ENCODE data around the gene CACNA1E. TPM values are rescaled to one million over a fixed set of nuclear protein-coding genes. Genes with fewer than 3 reads are reported as not detected.

Gene CACNA1E
- total and polyA plus RNA-seq, 2 of the 4 experiments (the other 2 are of a cell fraction) = not detected

- no peak overlapping the region for H2AK5ac ChIP-seq (ENCODE audit: low read depth, low read length)
- no peak overlapping the region for H3K27ac ChIP-seq (ENCODE audit: insufficient read depth, low read length)
- no peak overlapping the region for H3K14ac ChIP-seq (replicated peaks; ENCODE audit: low read depth, low read length)
- H2AK9ac ChIP-seq (replicated peaks; ENCODE audit: low read depth, low read length, poor library complexity) = no peak overlapping the region
- DNase-seq (no peak), ATAC-seq (ENCODE audit: low read depth) (no peak)
- H2BK20ac ChIP-seq (ENCODE audit: low read depth, low read length) = no peak overlapping the region
- H3K4me1 ChIP-seq (ENCODE audit: control insufficient read depth, insufficient read depth, low read length) = no peaks in the 10 kb centered on the region
- H4K91ac ChIP-seq (ENCODE audit: insufficient read depth, low read depth, low read length) = no peak overlapping the region
- no peak overlapping the region for H4K5ac ChIP-seq (ENCODE audit: low read depth, low read length)
- H3K9me3 ChIP-seq (ENCODE audit: control insufficient read depth, insufficient read depth, low read length) = peaks cover 5% of the 10 kb centered on the region
- H3K27me3 ChIP-seq (ENCODE audit: control insufficient read depth, insufficient read depth, low read length) = no peaks in the 10 kb centered on the region
- H3K18ac ChIP-seq (ENCODE audit: low read depth, low read length) = no peak overlapping the region
- no peak overlapping the region for H3K4ac ChIP-seq (ENCODE audit: low read depth, low read length)
- H3K4me2 ChIP-seq (ENCODE audit: low read depth, low read length) = no peak overlapping the region
- in situ Hi-C loops (cut with MboI; ENCODE audit: low sequenced_read_pairs) (no loop called here), intact Hi-C loops (cut with micrococcal nuclease) (no loop called here), dilution Hi-C loops (cut with HindIII; ENCODE audit: low sequenced_read_pairs, unreplicated experiment) (no loop called here)
- no TSS peak for BruUV-seq (replicated peaks)
- no peaks in the 10 kb centered on the region for H3K36me3 ChIP-seq (ENCODE audit: control insufficient read depth, insufficient read depth, low read length)
- no peak overlapping the region for H2BK120ac ChIP-seq (ENCODE audit: low read depth, low read length)
- no peak overlapping the region for H2BK15ac ChIP-seq (ENCODE audit: low read depth, low read length)
- TF ChIP-seq ELK1 (IDR thresholded peaks at IDR 0.05; ENCODE audit: borderline replicate concordance, low read depth, low read length) (no peak), USF2 (IDR thresholded peaks at IDR 0.05; ENCODE audit: low read depth, low read length) (no peak), POLR2A (IDR thresholded peaks at IDR 0.05; ENCODE audit: low read depth, low read length) (no peak)
- TF ChIP-seq, protein P1, sequence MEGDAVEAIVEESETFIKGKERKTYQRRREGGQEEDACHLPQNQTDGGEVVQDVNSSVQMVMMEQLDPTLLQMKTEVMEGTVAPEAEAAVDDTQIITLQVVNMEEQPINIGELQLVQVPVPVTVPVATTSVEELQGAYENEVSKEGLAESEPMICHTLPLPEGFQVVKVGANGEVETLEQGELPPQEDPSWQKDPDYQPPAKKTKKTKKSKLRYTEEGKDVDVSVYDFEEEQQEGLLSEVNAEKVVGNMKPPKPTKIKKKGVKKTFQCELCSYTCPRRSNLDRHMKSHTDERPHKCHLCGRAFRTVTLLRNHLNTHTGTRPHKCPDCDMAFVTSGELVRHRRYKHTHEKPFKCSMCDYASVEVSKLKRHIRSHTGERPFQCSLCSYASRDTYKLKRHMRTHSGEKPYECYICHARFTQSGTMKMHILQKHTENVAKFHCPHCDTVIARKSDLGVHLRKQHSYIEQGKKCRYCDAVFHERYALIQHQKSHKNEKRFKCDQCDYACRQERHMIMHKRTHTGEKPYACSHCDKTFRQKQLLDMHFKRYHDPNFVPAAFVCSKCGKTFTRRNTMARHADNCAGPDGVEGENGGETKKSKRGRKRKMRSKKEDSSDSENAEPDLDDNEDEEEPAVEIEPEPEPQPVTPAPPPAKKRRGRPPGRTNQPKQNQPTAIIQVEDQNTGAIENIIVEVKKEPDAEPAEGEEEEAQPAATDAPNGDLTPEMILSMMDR (conservative IDR thresholded peaks at IDR 0.05; ENCODE audit: low read depth, low read length) = no peak
- H4K8ac ChIP-seq (ENCODE audit: low read depth in 2 of 2, low read length in 2 of 2) = no peak overlapping the region
- ChIA-PET CTCF (no interaction called here), POLR2A (ENCODE audit: unreplicated experiment) (no interaction called here)
- no peaks in the 10 kb centered on the region for H3K79me1 ChIP-seq (ENCODE audit: low read depth in 1 of 2, low read length in 2 of 2)
- no peak overlapping the region for H3K56ac ChIP-seq (ENCODE audit: extremely low read depth, insufficient read depth, low read length)
- H2AFZ ChIP-seq (replicated peaks; ENCODE audit: low read length, poor library complexity) = no peak overlapping the region
- H3K9me1 ChIP-seq (ENCODE audit: insufficient read depth, low read length) = no peaks in the 10 kb centered on the region
- no peak overlapping the region for H3K4me3 ChIP-seq (ENCODE audit: insufficient read depth, low read depth, low read length)
- H3K23ac ChIP-seq (ENCODE audit: low read depth, low read length) = no peak overlapping the region
- no peaks in the 10 kb centered on the region for H4K20me1 ChIP-seq (ENCODE audit: insufficient read depth, low read length)
- no peak overlapping the region for H3K9ac ChIP-seq (ENCODE audit: low read depth, low read length)
- no peak overlapping the region for H2BK5ac ChIP-seq (ENCODE audit: low read depth, low read length, poor library complexity, severe bottlenecking)
These were observed 179.3 kb downstream of the CACNA1E start for GRCh38 chr1:181662606-181663005.

Data from IMR-90 (cell line).